CD14-positive monocyte (primary cell): Measurements from ENCODE around the gene FUT4. TPM values are rescaled to one million over a fixed set of nuclear protein-coding genes. Genes with fewer than 3 reads are reported as not detected.

Experiments
- DNase-seq, 3 donors: peaks; one replicate each; pipeline ENCODE4 v3.0.0-alpha.2; 2011 to 2022
- H2AFZ ChIP-seq: 2 replicates; pipeline ENCODE4 v1.6.0; 2012; ENCODE audit warnings: mild to moderate bottlenecking, low read depth, low read length, inconsistent platforms; ENCODE audit not compliant: insufficient read depth, poor library complexity, severe bottlenecking
- H3K27ac ChIP-seq, 2 donors: 1 replicate in 1 of 2; 2 replicates in 1 of 2; pipeline ENCODE4 v1.5.1; 2012 to 2013; ENCODE audit warnings: low read length in 2 of 2, control low read depth in 1 of 2, inconsistent platforms in 1 of 2, low read depth in 1 of 2, mild to moderate bottlenecking in 1 of 2
- H3K27me3 ChIP-seq, 2 donors: one replicate each; pipeline versions ENCODE4 v1.6.0 to v1.6.1; 2011 to 2013; ENCODE audit warnings: low read length in 2 of 2; ENCODE audit not compliant: control insufficient read depth in 2 of 2, insufficient read depth in 2 of 2
- H3K36me3 ChIP-seq, 2 donors: replicated peaks in 1 of 2; 1 replicate in 1 of 2; 2 replicates in 1 of 2; pipeline versions ENCODE4 v1.5.1 to v1.6.1; 2012 to 2013; ENCODE audit warnings: low read length in 2 of 2, control low read depth in 1 of 2, inconsistent platforms in 1 of 2, mild to moderate bottlenecking in 1 of 2; ENCODE audit not compliant: insufficient read depth in 2 of 2, control insufficient read depth in 1 of 2
- H3K4me1 ChIP-seq, 2 donors: 1 replicate in 1 of 2; 2 replicates in 1 of 2; pipeline versions ENCODE4 v1.5.1 to v1.6.1; 2012 to 2013; ENCODE audit warnings: low read length in 2 of 2, control low read depth in 1 of 2, inconsistent platforms in 1 of 2, mild to moderate bottlenecking in 1 of 2, moderate library complexity in 1 of 2; ENCODE audit not compliant: insufficient read depth in 2 of 2, control insufficient read depth in 1 of 2
- H3K4me2 ChIP-seq: replicated peaks from 2 replicates; pipeline ENCODE3; 2012; ENCODE audit warnings: low read length, moderate library complexity, mild to moderate bottlenecking; ENCODE audit not compliant: poor library complexity, severe bottlenecking; ENCODE audit errors: extremely low read depth
- H3K4me3 ChIP-seq, 3 experiments: fragments of 200-600 bp in 1 of 3; sonication (generic) in 1 of 3; replicated peaks in 1 of 3; 1 replicate in 2 of 3; 2 replicates in 1 of 3; pipeline ENCODE4 v1.5.1; 2011 to 2013; ENCODE audit warnings: low read length in 3 of 3, mild to moderate bottlenecking in 3 of 3, control low read depth in 2 of 3, low read depth in 2 of 3, inconsistent platforms in 1 of 3, moderate library complexity in 1 of 3
- H3K79me2 ChIP-seq: 2 replicates; pipeline ENCODE4 v1.6.0; 2012; ENCODE audit warnings: mild to moderate bottlenecking, control low read depth, inconsistent platforms, low read length, moderate library complexity; ENCODE audit not compliant: insufficient read depth
- H3K9ac ChIP-seq: 2 replicates; pipeline ENCODE4 v1.6.0; 2017; ENCODE audit warnings: low read length, mild to moderate bottlenecking; ENCODE audit not compliant: insufficient read depth, poor library complexity, severe bottlenecking
- H3K9me3 ChIP-seq, 2 donors: replicated peaks in 1 of 2; 1 replicate in 1 of 2; 2 replicates in 1 of 2; pipeline versions ENCODE4 v1.5.1 to v1.6.1; 2012 to 2013; ENCODE audit warnings: low read length in 2 of 2, control low read depth in 1 of 2; ENCODE audit not compliant: control insufficient read depth in 1 of 2, insufficient read depth in 1 of 2
- H4K20me1 ChIP-seq: 2 replicates; pipeline ENCODE4 v1.6.0; 2012; ENCODE audit warnings: mild to moderate bottlenecking, low read length, control low read depth, moderate library complexity; ENCODE audit not compliant: insufficient read depth
- H3K27ac Mint-ChIP-seq, 7 donors: one replicate each; pipeline ENCODE4 v1.8.0; 2020; ENCODE audit warnings: mild to moderate bottlenecking in 7 of 7, mixed read lengths in 7 of 7, moderate library complexity in 6 of 7, inconsistent platforms in 2 of 7
- H3K27me3 Mint-ChIP-seq, 3 donors: one replicate each; pipeline ENCODE4 v1.8.0; 2021 to 2022; ENCODE audit warnings: low read depth in 3 of 3, mild to moderate bottlenecking in 3 of 3, mixed read lengths in 3 of 3, moderate library complexity in 3 of 3, inconsistent platforms in 1 of 3
- H3K36me3 Mint-ChIP-seq, 2 donors: one replicate each; pipeline ENCODE4 v1.8.0; 2020; ENCODE audit warnings: mixed read lengths in 2 of 2, inconsistent platforms in 1 of 2, mild to moderate bottlenecking in 1 of 2
- H3K4me1 Mint-ChIP-seq: one replicate; pipeline ENCODE4 v1.8.0; 2020; ENCODE audit warnings: mild to moderate bottlenecking, mixed read lengths
- H3K4me3 Mint-ChIP-seq, 2 donors: one replicate each; pipeline ENCODE4 v1.8.0; 2020; ENCODE audit warnings: mild to moderate bottlenecking in 2 of 2, mixed read lengths in 2 of 2, moderate library complexity in 1 of 2
- H3K9me3 Mint-ChIP-seq, 7 donors: one replicate each; pipeline ENCODE4 v1.8.0; 2020 to 2022; ENCODE audit warnings: mixed read lengths in 7 of 7, mild to moderate bottlenecking in 6 of 7, moderate library complexity in 6 of 7, inconsistent platforms in 2 of 7
- CTCF ChIP-seq: fragments of 200-600 bp; IDR thresholded peaks from one replicate; pipeline ENCODE4 v1.8.0; 2022; ENCODE audit warnings: antibody characterized with exemption, mild to moderate bottlenecking
- WGBS: methylation state at CpG from one replicate; pipeline ENCODE4 v1.1.5; 2013; ENCODE audit warnings: missing lambda C conversion rate; ENCODE audit not compliant: insufficient coverage; 5-methylcytosine and 5-hydroxymethylcytosine counted together
- intact Hi-C, 2 donors: fragments of 100-400 bp; cut with micrococcal nuclease; formaldehyde crosslinking; loops; one replicate each; pipeline versions ENCODE4 v1.15.0 to v1.15.1; 2023
- polyA plus RNA-seq, 3 donors: library from polyadenylated mRNA; depleted of rRNA in 1 of 3; unstranded in 2 of 3; stranded (reverse) in 1 of 3; fragments of 300-500 nt in 2 of 3; fragments of >200 nt in 1 of 3; fragmentation: Illumina TruSeq in 2 of 3; gene quantifications; 1 replicate in 2 of 3; 2 replicates in 1 of 3; pipeline ENCODE4 v1.2.3, GENCODE V29; 2012 to 2021

The FUT4 gene
- polyA plus RNA-seq, 3 donors: 5.4 to 19.9 (median 6.5) TPM

- H3K9ac ChIP-seq: no peak overlapping the region
- Mint-ChIP-seq H3K36me3 (no peaks in the 10 kb centered on the region), H3K27me3 (no peaks in the 10 kb centered on the region), H3K4me3 (peak overlapping the region; percentile 49 to 65), H3K27ac (peak overlapping the region; percentile 75 to 91 (median 83)), H3K4me1 (peaks cover 44% of the 10 kb centered on the region), H3K9me3 (no peaks in the 10 kb centered on the region)
- peak overlapping the region; percentile 18 for H2AFZ ChIP-seq
- no peak for TF ChIP-seq CTCF
- peak; percentile 35 to 64 (median 46) for DNase-seq
- peak overlapping the region; percentile 58 to 60 for H3K27ac ChIP-seq
- intact Hi-C loops: no loop called here
- H3K27me3 ChIP-seq: no peaks in the 10 kb centered on the region
- H3K9me3 ChIP-seq: no peaks in the 10 kb centered on the region
- peaks cover 27% of the 10 kb centered on the region for H3K79me2 ChIP-seq
- H3K36me3 ChIP-seq: no peaks in the 10 kb centered on the region
- H3K4me2 ChIP-seq: peak overlapping the region; percentile 60
- peak overlapping the region in 1 of 3 experiments; percentile 43 for H3K4me3 ChIP-seq
- H3K4me1 ChIP-seq: peaks cover 33 to 38% of the 10 kb centered on the region in 2 donors
- 2% methylated on average over 3 of the region's 6 CpGs for WGBS
- no peaks in the 10 kb centered on the region for H4K20me1 ChIP-seq
These were observed 9.8 kb upstream of the FUT4 start for GRCh38 chr11:94533696-94534630.

- no peak overlapping the region for H3K4me3 Mint-ChIP-seq
- no peak overlapping the region for H3K4me3 ChIP-seq
- H3K27me3 Mint-ChIP-seq: no peaks in the 10 kb centered on the region
- no peak for TF ChIP-seq CTCF
- intact Hi-C loops: no loop called here
- no peaks in the 10 kb centered on the region for H3K36me3 Mint-ChIP-seq
- H3K27me3 ChIP-seq: no peaks in the 10 kb centered on the region
- no peaks in the 10 kb centered on the region for H3K36me3 ChIP-seq
- H3K4me1 Mint-ChIP-seq: peaks cover 49% of the 10 kb centered on the region
- H3K27ac ChIP-seq: no peak overlapping the region
- peaks cover 50% of the 10 kb centered on the region for H3K79me2 ChIP-seq
- no peaks in the 10 kb centered on the region for H3K9me3 ChIP-seq
- peaks cover 33 to 38% of the 10 kb centered on the region in 2 donors for H3K4me1 ChIP-seq
- H3K9me3 Mint-ChIP-seq: no peaks in the 10 kb centered on the region
- no peak overlapping the region for H2AFZ ChIP-seq
- H3K9ac ChIP-seq: no peak overlapping the region
- no peak for DNase-seq
- no peak overlapping the region for H3K27ac Mint-ChIP-seq
- no peak overlapping the region for H3K4me2 ChIP-seq
- H4K20me1 ChIP-seq: no peaks in the 10 kb centered on the region
These were observed 7.3 kb upstream of the FUT4 start for GRCh38 chr11:94536386-94536785.
